GM19238 (cell line): Measurements from ENCODE around the gene KIF26A.
"Not testable (repeated sequence)": the region's sequence is repeated elsewhere in the genome, so short reads cannot be mapped to it uniquely, and the experiment has no call there.

ENCODE experiments used
- DNase-seq: peaks from one replicate; pipeline ENCODE4 v3.0.0; 2011; ENCODE audit warnings: low spot score; ENCODE audit not compliant: insufficient read length

Gene KIF26A

DNA sequence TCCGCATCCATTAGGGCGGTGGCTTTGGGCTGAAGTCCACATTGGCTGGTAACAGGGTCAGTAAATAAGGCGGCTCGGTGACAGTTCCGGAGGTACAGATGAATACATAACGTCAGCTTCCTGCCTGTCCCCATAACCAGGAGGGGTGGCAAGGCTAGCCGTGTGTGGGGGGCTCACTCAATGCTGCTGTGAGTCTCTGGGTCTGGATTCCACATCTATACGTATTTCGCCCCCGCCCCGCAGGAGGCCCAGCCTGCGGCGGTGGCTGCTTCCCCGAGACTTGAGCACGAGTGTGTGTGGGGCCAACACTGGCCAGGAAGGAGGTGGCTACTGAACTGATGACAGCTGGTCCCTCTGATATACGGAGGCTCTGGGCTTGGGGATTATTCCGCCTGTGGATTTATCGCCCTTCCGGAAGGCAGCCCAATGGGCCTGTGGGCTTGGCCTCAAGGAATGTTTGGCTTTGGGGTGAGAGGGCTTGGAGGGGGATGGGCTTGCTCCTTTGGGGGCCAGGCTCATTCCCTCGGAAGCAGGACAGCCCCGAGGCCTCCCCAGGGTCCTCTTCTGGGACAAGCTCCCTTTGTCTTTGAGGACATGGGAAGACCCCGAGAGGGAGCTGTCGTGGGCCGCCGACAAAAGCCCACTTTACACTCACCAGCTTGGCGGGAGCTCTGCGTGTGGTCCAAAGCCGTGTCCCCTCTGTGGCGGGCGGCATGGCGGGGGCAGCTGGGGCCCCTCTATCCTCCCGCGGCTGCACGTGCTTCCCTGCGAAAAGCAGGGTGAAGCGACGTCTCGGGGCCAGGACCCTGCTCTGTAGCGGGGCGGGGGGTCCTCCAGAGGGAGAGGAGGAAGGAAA lies 82.1 kb downstream of the KIF26A start:
- DNase-seq = no peak

DNA sequence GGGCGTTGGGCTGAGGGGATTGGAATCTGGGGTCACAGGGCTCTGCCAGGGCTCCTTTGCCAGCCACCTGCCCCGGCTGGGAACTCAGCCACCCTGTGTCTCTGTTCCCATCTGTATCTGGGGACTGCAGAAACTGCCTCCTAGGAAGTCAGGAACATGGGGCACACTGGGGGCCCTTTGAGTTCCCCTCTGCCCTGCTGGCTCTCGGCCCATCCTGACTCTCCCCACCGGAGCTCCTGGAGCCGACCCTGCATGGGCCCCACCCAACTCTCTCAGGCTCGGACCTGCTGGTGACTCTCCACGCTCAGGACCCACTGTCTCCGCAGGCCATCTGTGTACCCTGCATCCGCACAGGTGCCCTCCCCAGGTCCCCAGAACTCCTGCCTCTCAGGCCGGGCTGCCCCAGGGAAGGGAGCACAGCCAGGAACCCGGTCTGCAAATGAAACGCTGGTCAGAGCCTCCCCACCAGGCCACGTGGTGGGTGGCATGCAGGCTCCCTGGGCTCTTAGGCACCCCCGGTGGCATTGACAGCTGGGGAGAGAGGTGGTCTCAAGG lies 82.8 kb downstream of the KIF26A start:
- no peak for DNase-seq

DNA sequence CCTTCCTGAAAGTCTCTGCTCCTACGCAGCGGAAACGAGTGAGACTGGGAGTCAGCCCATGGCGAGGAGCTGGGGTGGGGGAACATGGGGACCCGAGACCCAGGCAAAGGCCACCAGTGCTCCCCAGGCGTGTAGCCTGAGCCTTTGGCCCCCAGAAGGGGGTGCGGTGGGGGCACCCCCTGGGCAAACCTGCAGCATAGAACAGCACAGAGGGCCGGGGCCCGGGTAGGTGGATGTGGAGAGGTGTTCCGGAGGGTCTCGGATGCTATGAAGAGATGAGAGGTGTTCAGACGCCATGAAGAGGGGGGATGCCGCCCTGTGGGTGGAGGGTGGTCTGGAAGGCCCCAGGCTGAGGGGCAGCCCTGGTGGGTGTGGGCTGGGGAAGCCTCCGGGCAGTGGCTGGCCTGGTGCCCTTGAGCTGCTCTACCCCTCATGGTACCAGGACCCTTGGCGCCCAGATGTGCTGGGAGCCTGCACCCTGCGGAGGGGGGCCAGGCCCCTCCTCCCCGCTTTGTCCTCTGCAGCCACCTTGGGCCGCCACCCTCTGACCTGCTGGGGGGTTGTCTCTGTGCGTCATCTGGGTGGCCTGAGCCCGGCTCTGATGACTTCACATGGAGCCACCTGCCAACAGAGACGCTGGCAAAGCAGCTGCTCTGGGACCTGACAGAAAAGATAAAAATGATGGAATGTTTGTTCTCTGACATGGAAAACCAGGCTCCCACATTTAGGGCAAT lies 83.4 kb downstream of the KIF26A start:
- no peak for DNase-seq

- no peak for DNase-seq
Observed at GRCh38 chr14:104222396-104223036, 84.1 kb downstream of the KIF26A start.

- DNase-seq = no peak
Observed at GRCh38 chr14:104223101-104224041, 85.0 kb downstream of the KIF26A start.

GRCh38 chr14:104224131-104224505 lies 85.7 kb downstream of the KIF26A start:
- DNase-seq = no peak

GRCh38 chr14:104224506-104225277 lies 86.3 kb downstream of the KIF26A start:
- DNase-seq = no peak

DNA sequence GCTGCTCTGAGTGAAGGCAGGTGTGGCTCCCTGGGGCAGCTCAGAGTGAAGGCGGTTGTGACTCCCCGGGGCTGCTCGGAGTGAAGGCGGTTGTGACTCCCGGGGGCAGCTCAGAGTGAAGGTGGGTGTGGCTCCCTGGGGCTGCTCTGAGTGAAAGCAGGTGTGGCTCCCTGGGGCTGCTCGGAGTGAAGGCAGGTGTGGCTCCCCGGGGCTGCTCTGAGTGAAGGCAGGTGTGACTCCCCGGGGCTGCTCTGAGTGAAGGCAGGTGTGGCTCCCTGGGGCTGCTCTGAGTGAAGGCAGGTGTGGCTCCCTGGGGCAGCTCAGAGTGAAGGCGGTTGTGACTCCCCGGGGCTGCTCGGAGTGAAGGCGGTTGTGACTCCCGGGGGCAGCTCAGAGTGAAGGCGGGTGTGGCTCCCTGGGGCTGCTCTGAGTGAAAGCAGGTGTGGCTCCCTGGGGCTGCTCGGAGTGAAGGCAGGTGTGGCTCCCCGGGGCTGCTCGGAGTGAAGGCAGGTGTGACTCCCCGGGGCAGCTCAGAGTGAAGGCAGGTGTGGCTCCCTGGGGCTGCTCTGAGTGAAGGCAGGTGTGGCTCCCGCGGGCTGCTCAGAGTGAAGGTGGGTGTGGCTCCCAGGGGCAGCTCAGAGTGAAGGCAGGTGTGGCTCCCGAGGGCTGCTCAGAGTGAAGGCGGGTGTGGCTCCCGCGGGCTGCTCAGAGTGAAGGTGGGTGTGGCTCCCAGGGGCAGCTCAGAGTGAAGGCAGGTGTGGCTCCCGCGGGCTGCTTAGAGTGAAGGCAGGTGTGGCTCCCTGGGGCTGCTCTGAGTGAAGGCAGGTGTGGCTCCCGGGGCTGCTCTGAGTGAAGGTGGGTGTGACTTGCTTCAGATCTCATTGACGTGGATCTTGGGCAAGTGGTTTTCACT lies 87.1 kb downstream of the KIF26A start:
- not testable (repeated sequence) for DNase-seq

- no peak for DNase-seq
Observed at GRCh38 chr14:104226421-104227383, 88.3 kb downstream of the KIF26A start.

- DNase-seq = no peak
Observed at GRCh38 chr14:104227806-104228205, 89.4 kb downstream of the KIF26A start.

GRCh38 chr14:104228221-104228620 lies 89.8 kb downstream of the KIF26A start:
- no peak for DNase-seq

DNA sequence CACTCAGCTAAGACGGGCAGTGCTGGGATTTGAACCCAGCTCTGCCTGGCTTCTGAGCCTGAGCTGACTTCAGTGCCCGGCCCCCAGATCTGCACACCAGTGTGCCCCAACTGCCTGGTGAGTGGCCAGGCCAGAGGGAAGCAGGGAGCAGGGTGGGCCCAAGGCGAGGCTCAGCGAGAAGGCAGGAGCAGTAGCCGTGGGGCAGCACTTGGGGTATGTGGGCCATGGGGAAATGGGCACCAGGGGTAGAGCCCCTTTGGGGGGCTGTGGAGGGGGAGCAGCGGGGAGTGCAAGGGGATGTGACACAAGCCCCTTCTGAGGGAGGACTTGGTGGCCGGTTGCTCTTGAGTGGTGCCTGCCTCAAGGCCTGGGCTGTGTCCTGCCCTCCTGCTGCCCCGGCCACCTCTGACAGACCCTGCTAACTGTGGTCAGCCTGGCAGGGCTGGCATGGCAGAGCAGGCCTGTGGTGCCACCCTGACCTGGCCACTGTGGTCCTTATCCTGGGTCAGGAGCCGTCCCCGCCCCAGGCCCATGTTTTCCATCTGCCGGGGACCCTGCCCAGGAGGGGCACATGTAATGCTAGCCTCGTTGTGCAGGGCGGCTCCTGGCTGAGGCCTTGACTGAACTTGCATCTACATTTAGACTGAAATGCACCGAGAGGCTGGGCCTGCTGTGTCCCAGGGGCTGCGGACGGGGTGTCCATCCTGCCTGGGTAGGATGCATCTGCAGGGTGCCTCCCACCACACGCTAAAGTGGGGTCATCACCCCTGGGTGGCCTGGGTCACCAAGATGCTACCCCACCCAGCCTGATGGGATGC lies 90.5 kb downstream of the KIF26A start:
- DNase-seq = no peak

GRCh38 chr14:104229534-104230055 lies 91.2 kb downstream of the KIF26A start:
- DNase-seq = no peak

DNA sequence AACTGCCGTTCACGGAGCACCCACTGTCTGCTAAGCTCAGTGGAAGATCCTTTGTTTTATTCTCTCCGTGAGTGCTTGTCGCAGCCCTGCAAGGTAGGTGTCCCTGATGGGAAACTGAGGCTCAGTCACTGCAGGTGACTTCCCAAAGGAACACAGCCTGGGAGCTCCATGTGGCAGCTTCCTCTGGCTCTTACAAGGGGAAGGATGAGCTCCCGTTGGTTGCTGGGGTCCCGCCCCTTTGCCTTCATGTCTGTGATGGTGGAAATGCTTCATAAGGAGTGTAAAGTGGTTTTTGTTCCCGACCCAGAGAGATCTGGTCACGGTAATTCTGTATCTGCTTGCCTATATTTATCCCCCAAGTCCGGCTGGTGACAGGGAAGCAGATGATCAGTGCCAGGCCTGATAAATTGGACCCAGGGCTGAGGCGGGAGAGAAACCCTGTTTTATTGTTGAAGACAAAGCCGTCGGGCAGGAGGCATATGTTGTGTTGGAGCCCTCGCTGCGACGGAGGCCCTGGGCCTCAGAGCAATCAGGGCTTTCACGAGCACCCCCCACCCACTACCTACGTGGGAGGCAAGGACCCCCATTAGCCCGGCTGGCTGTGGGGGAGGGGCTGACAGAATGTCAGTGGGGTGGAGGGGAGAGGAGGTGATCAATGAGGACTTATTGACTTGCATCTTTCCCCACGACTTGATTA lies 91.9 kb downstream of the KIF26A start:
- no peak for DNase-seq
